H9 (cell line): ENCODE measurements around the gene SERPINE3. TPM values are rescaled to one million over a fixed set of nuclear protein-coding genes. Genes with fewer than 3 reads are reported as not detected.

Experiments used
- DNase-seq: peaks from one replicate; pipeline ENCODE4 v3.0.0-alpha.2; 2017
- H2AFZ ChIP-seq: one replicate; pipeline ENCODE4 v1.6.1; 2013; ENCODE audit warnings: mild to moderate bottlenecking, low read length, control low read depth, moderate library complexity
- H2AK5ac ChIP-seq: 2 replicates; pipeline ENCODE4 v1.6.1; 2013; ENCODE audit warnings: low read length, control low read depth, mixed read lengths; ENCODE audit not compliant: insufficient read length
- H2BK120ac ChIP-seq: one replicate; pipeline ENCODE4 v1.6.1; 2013; ENCODE audit warnings: low read depth, mild to moderate bottlenecking, low read length, control low read depth, inconsistent platforms; ENCODE audit not compliant: poor library complexity, severe bottlenecking
- H2BK12ac ChIP-seq: 2 replicates; pipeline ENCODE4 v1.6.1; 2013; ENCODE audit warnings: low read length, control low read depth, mixed read lengths, low read depth; ENCODE audit not compliant: insufficient read length
- H2BK15ac ChIP-seq: 2 replicates; pipeline ENCODE4 v1.6.1; 2013; ENCODE audit warnings: low read depth, low read length, control low read depth
- H2BK20ac ChIP-seq: one replicate; pipeline ENCODE4 v1.6.1; 2013; ENCODE audit warnings: low read depth, mild to moderate bottlenecking, low read length, control low read depth, inconsistent platforms; ENCODE audit not compliant: poor library complexity, severe bottlenecking
- H2BK5ac ChIP-seq: 2 replicates; pipeline ENCODE4 v1.6.1; 2013; ENCODE audit warnings: low read length, control low read depth, mixed read lengths; ENCODE audit not compliant: insufficient read length
- H3K14ac ChIP-seq: 2 replicates; pipeline ENCODE4 v1.6.1; 2013; ENCODE audit warnings: low read length, control low read depth; ENCODE audit not compliant: insufficient read depth
- H3K18ac ChIP-seq: 2 replicates; pipeline ENCODE4 v1.6.1; 2013; ENCODE audit warnings: low read depth, mild to moderate bottlenecking, mixed read lengths, low read length, control low read depth; ENCODE audit not compliant: insufficient read length
- H3K23ac ChIP-seq: 2 replicates; pipeline ENCODE4 v1.6.1; 2013; ENCODE audit warnings: low read length, control low read depth, mixed read lengths, low read depth; ENCODE audit not compliant: insufficient read length
- H3K23me2 ChIP-seq: 2 replicates; pipeline ENCODE4 v1.6.1; 2013; ENCODE audit warnings: low read depth, mild to moderate bottlenecking, mixed read lengths, low read length, control low read depth; ENCODE audit not compliant: insufficient read length, poor library complexity, severe bottlenecking
- H3K27ac ChIP-seq: 2 replicates; pipeline ENCODE4 v1.5.1; 2013; ENCODE audit warnings: low read length, control low read depth, mixed read lengths, low read depth; ENCODE audit not compliant: insufficient read length
- H3K27me3 ChIP-seq: 2 replicates; pipeline ENCODE4 v1.6.1; 2013; ENCODE audit warnings: low read length, control low read depth, inconsistent platforms; ENCODE audit not compliant: insufficient read depth
- H3K4ac ChIP-seq: 2 replicates; pipeline ENCODE4 v1.6.1; 2013; ENCODE audit warnings: low read depth, mild to moderate bottlenecking, control low read depth, inconsistent platforms, low read length, moderate library complexity
- H3K4me1 ChIP-seq: 2 replicates; pipeline ENCODE4 v1.6.1; 2013; ENCODE audit warnings: low read length, control low read depth, inconsistent platforms; ENCODE audit not compliant: insufficient read depth
- H3K4me2 ChIP-seq: 2 replicates; pipeline ENCODE4 v1.6.1; 2013; ENCODE audit warnings: low read length, control low read depth, mixed read lengths; ENCODE audit not compliant: insufficient read length, insufficient read depth
- H3K56ac ChIP-seq: 2 replicates; pipeline ENCODE4 v1.6.1; 2013; ENCODE audit warnings: low read depth, mild to moderate bottlenecking, mixed read lengths, low read length, control low read depth; ENCODE audit not compliant: insufficient read length
- H3K79me1 ChIP-seq: 2 replicates; pipeline ENCODE4 v1.6.1; 2013; ENCODE audit warnings: low read depth, mild to moderate bottlenecking, moderate library complexity, low read length, control low read depth, inconsistent platforms; ENCODE audit not compliant: insufficient read depth, poor library complexity, severe bottlenecking
- H3K79me2 ChIP-seq: 2 replicates; pipeline ENCODE4 v1.6.1; 2013; ENCODE audit warnings: low read length, control low read depth, inconsistent platforms; ENCODE audit not compliant: insufficient read depth
- H3K9ac ChIP-seq: 2 replicates; pipeline ENCODE4 v1.6.1; 2013; ENCODE audit warnings: low read length, control low read depth, mixed read lengths; ENCODE audit not compliant: insufficient read length; ENCODE audit errors: extremely low read depth
- H3K9me3 ChIP-seq: one replicate; pipeline ENCODE4 v1.6.1; 2013; ENCODE audit warnings: low read depth, low read length, inconsistent platforms; ENCODE audit not compliant: control insufficient read depth
- H3T11ph ChIP-seq: one replicate; pipeline ENCODE4 v1.6.1; 2013; ENCODE audit warnings: mild to moderate bottlenecking, low read length, control low read depth, inconsistent platforms
- H4K20me1 ChIP-seq: one replicate; pipeline ENCODE4 v1.6.1; 2013; ENCODE audit not compliant: control insufficient read depth, insufficient read length, insufficient read depth
- H4K5ac ChIP-seq: 2 replicates; pipeline ENCODE4 v1.6.1; 2013; ENCODE audit warnings: low read depth, mild to moderate bottlenecking, mixed read lengths, low read length, control low read depth; ENCODE audit not compliant: insufficient read length
- H4K8ac ChIP-seq: replicated peaks from 2 replicates; pipeline ENCODE4 v1.6.1; 2013; ENCODE audit warnings: low read length, control low read depth, mixed read lengths, low read depth; ENCODE audit not compliant: insufficient read length
- H4K91ac ChIP-seq: 2 replicates; pipeline ENCODE4 v1.6.1; 2013; ENCODE audit warnings: low read depth, mild to moderate bottlenecking, moderate library complexity, mixed read lengths, low read length, control low read depth; ENCODE audit not compliant: insufficient read length
- H3K27ac Mint-ChIP-seq, 3 experiments: 2 replicates in 2 of 3; 3 replicates in 1 of 3; pipeline ENCODE4 v1.8.0; 2020 to 2021; ENCODE audit warnings: mixed read lengths in 3 of 3, mild to moderate bottlenecking in 1 of 3, moderate library complexity in 1 of 3
- H3K27me3 Mint-ChIP-seq: 2 replicates; pipeline ENCODE4 v1.8.0; 2021; ENCODE audit warnings: low read depth, mild to moderate bottlenecking, moderate library complexity, mixed read lengths
- H3K36me3 Mint-ChIP-seq, 3 experiments: 2 replicates in 2 of 3; 3 replicates in 1 of 3; pipeline ENCODE4 v1.8.0; 2020 to 2021; ENCODE audit warnings: low read depth in 3 of 3, mixed read lengths in 3 of 3; ENCODE audit not compliant: insufficient read depth in 1 of 3
- H3K4me1 Mint-ChIP-seq, 2 experiments: 2 replicates each; pipeline ENCODE4 v1.8.0; 2020; ENCODE audit warnings: mixed read lengths in 2 of 2
- H3K4me3 Mint-ChIP-seq, 2 experiments: 2 replicates in 1 of 2; 3 replicates in 1 of 2; pipeline ENCODE4 v1.8.0; 2020 to 2021; ENCODE audit warnings: mild to moderate bottlenecking in 2 of 2, mixed read lengths in 2 of 2, moderate library complexity in 1 of 2
- H3K9me3 Mint-ChIP-seq, 2 experiments: 2 replicates in 1 of 2; 3 replicates in 1 of 2; pipeline ENCODE4 v1.8.0; 2020; ENCODE audit warnings: mild to moderate bottlenecking in 2 of 2, mixed read lengths in 2 of 2, moderate library complexity in 1 of 2
- WGBS: extraction: QIAGEN DNeasy Blood & Tissue Kit; methylation state at CpG from one replicate; pipeline ENCODE4 v1.1.7; 2013; ENCODE audit warnings: missing lambda C conversion rate, low lambda C conversion rate, mixed read lengths; ENCODE audit not compliant: insufficient read length; ENCODE audit errors: extremely low coverage; 5-methylcytosine and 5-hydroxymethylcytosine counted together
- total RNA-seq: library from RNA; stranded (reverse); gene quantifications from 2 replicates; pipeline ENCODE4 v1.2.1, GENCODE V29; 2021
- TF ChIP-seq, protein P1 (sequence below): fragments of 200-600 bp; sonication (generic); conservative IDR thresholded peaks from 3 replicates; pipeline ENCODE4 v1.8.0; 2021; ENCODE audit warnings: antibody characterized with exemption, mild to moderate bottlenecking

The SERPINE3 gene
- total RNA-seq, 1 experiment from 2014 or later: not detected

DNA sequence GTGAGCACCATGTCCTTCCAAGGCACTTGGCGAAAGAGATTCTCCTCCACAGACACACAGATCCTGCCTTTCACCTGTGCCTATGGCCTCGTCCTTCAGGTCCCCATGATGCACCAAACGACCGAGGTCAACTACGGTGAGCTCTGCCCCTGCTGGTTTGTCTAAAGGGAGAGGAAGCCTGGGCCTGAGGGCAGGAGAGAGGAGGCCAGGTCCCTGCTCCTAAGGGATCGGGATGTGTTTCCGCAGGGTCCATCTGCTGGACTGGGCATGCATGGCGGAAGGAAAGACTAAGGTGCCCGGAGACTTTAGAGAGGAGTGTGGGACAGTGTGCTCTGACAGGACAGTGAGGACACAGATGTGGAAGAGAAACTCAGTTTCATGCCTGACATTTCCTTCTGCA is 7.6 kb downstream of the SERPINE3 start:
- no peak overlapping the region for H3K56ac ChIP-seq
- H3K4me1 ChIP-seq: no peaks in the 10 kb centered on the region
- H3K27me3 Mint-ChIP-seq: 0 out of 2 replicates have a peak, but pooled peaks cover 2% of the 10 kb centered on the region
- H3K27ac ChIP-seq: no peak overlapping the region
- no peak overlapping the region for H2AFZ ChIP-seq
- no peak overlapping the region for H3K4ac ChIP-seq
- peaks cover 24 to 35% of the 10 kb centered on the region in 2 experiments for H3K4me1 Mint-ChIP-seq
- no peak overlapping the region for H2BK20ac ChIP-seq
- no peak overlapping the region for H2BK15ac ChIP-seq
- no peak overlapping the region for H2BK5ac ChIP-seq
- no peak overlapping the region for H4K91ac ChIP-seq
- H3K79me2 ChIP-seq: no peaks in the 10 kb centered on the region
- H3K36me3 Mint-ChIP-seq: peaks cover 0 to 7% (median 0%) of the 10 kb centered on the region in 3 experiments; a peak in 2 of 7 replicates
- no peak overlapping the region for H3K4me3 Mint-ChIP-seq
- H3K9ac ChIP-seq: no peak overlapping the region
- H2AK5ac ChIP-seq: no peak overlapping the region
- DNase-seq: peak; percentile 57
- peak overlapping the region in 2 of 3 experiments; percentile 12 to 52; a peak in 2 of 7 replicates for H3K27ac Mint-ChIP-seq
- no peak overlapping the region for H3K23ac ChIP-seq
- no peak overlapping the region for H4K8ac ChIP-seq
- peaks cover 0 to 3% of the 10 kb centered on the region in 2 experiments; a peak in 1 of 5 replicates for H3K9me3 Mint-ChIP-seq
- no peaks in the 10 kb centered on the region for H3K23me2 ChIP-seq
- no peak overlapping the region for H2BK12ac ChIP-seq
- H3K18ac ChIP-seq: no peak overlapping the region
- no peaks in the 10 kb centered on the region for H3K27me3 ChIP-seq
- no peaks in the 10 kb centered on the region for H3K9me3 ChIP-seq
- TF ChIP-seq, protein P1, sequence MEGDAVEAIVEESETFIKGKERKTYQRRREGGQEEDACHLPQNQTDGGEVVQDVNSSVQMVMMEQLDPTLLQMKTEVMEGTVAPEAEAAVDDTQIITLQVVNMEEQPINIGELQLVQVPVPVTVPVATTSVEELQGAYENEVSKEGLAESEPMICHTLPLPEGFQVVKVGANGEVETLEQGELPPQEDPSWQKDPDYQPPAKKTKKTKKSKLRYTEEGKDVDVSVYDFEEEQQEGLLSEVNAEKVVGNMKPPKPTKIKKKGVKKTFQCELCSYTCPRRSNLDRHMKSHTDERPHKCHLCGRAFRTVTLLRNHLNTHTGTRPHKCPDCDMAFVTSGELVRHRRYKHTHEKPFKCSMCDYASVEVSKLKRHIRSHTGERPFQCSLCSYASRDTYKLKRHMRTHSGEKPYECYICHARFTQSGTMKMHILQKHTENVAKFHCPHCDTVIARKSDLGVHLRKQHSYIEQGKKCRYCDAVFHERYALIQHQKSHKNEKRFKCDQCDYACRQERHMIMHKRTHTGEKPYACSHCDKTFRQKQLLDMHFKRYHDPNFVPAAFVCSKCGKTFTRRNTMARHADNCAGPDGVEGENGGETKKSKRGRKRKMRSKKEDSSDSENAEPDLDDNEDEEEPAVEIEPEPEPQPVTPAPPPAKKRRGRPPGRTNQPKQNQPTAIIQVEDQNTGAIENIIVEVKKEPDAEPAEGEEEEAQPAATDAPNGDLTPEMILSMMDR: 0 out of 3 replicates have a peak, but pooled peaks have one; percentile 28
- H3K4me2 ChIP-seq: no peak overlapping the region
- no CpG with 5 or more reads among the region's 9 CpGs for WGBS
- H4K20me1 ChIP-seq: no peaks in the 10 kb centered on the region
- no peak overlapping the region for H3T11ph ChIP-seq
- H4K5ac ChIP-seq: no peak overlapping the region
- H2BK120ac ChIP-seq: no peak overlapping the region
- H3K79me1 ChIP-seq: no peaks in the 10 kb centered on the region
- H3K14ac ChIP-seq: no peak overlapping the region
